CD4-positive, alpha-beta T cell treated with Interleukin-15 for 1 hour (primary cell): ENCODE measurements around the gene USP20.
A peak's percentile ranks its signal among the peaks of the same experiment; 100 is the strongest.

Experiments
- DNase-seq: peaks from one replicate; pipeline ENCODE4 v3.0.0-alpha.2; 2020

The USP20 gene

GRCh38 chr9:129823935-129824601 lies 11.2 kb upstream of the USP20 start, which contains the start of gene TOR1A:
TOR1A (minus strand) TSS chr9:129824136; CDS start chr9:129824085, 51 bp downstream.
- peak; percentile 91 for DNase-seq

- no peak for DNase-seq
Measured at GRCh38 chr9:129826344-129826743, 8.9 kb upstream of the USP20 start.

GRCh38 chr9:129826759-129827158 lies 8.5 kb upstream of the USP20 start:
- no peak for DNase-seq

DNA sequence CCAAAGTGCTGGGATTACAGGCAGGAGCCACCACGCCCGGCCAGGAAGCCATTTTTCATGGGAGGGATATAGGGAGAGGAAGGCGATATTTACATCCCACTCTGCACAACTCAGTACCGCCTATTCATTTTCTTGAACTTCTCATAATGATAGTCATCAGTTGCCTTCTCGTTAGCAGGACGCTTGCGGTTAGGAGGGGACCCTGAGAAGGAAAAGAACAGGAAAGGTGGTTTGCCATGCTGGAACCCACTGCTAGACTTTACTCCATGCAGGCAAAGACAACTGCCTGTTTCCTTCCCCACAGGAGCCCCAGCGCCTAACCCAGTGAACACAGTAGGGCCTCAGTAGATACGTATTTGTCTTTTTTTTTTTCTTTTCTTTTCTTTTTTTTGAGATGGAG lies 7.2 kb upstream of the USP20 start:
- no peak for DNase-seq

DNA sequence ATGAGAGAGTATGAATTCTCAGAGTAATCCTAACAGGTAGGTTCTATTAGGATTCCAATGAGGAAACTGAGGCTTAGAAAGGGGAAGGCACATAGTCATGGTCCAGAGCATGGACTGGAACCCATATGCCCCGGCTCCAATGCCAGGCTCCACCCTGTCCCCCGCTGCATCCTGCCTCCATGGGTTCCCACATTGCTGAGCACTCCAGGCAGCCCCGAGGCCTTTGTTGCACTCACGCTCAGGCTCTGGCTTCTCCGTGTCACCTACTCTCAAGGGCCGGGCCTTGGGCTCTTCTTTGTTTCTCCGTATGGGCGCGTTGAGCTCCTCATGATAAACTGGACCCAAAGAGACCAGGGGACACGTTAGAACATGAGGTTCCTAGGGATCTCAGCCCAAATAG lies 6.3 kb upstream of the USP20 start:
- DNase-seq, result no peak

GRCh38 chr9:129832982-129833381 lies 2.3 kb upstream of the USP20 start:
- DNase-seq, result no peak

GRCh38 chr9:129834489-129835127 lies 650 bp upstream of the USP20 start:
- DNase-seq, result peak; percentile 45

- no peak for DNase-seq
Measured at GRCh38 chr9:129835860-129836223, 584 bp downstream of the USP20 start.

DNA sequence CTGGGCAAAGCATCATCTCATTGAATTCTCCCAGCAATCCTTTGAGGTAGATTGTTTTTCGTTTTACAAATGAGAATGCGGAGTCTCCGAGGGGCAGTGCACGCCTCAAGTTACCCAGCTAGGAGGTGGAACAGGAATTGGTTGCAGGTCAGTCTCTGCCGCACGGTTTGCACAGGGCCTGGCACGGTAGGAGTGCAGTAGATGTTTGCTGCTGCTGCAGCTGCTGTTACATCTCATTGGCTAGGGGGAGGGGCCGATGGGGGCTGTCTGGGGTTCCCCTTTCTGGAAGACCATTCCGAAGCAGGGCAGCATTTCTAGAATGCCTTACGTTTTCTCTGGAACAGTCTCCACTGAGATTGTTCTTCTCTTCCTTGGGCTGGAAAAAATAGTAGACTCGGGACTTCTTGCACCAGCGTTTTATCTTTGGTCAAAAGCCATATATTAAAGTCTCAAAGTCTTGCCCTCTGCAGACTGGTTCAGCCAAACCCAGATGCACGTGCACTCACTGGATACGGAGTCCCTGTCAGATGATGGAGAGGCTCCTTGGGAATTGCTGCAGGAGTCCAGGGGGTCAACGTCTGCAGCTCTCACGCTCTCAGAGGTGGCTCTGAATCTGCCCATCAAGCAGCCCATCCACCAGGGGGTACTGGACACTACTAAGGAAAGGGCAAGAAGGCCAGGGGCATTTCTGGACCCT lies 1.2 kb downstream of the USP20 start:
- DNase-seq, result peak; percentile 61

DNA sequence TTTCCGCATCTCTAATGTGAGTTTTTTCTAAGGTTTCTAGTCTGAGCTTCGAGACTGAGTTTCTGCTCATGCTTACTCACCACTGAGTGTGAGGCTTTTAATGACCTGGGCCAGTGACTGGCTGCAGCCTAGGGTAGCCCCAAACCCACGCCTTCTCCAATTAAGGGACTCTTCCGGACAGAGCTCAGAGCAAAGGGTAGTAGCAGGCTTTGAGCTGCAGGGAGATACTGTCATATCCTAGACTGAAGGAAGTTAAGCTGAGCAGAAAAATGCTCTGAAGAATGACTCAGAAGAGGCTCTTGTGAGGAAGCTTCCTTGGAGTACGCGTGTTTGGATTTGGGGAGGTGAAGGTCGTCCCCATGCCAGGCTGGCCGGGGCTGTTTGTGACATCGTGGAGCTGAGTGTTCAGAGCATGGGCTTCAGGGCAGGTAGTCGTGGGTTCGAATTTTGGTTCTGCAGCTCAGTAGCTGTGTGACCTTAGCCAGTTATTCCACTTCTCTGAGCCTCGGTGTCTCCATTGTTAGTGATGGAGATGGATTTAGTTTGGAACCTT lies 3.5 kb downstream of the USP20 start:
- DNase-seq, result no peak

GRCh38 chr9:129839324-129840023 lies 4.2 kb downstream of the USP20 start:
- DNase-seq, result no peak

DNA sequence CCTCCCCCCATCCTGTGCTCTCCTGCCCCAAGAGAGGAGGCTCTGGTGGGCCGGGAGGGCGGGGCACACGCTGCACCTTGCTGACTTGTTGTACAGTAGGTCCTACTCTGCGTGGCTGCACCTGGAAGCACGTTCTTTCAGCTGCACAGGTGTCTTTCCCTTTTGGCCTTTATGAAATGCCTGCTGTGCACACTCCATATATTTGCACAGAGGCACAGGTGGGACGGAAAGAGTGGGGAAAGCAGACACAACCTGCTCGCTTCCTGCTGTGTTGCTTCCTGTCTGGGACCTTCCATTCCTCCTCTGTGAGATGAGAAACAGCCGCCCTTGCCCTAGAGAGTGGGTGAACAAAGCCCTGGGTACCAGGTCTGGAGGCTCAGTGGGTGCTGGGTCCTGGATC lies 4.8 kb downstream of the USP20 start:
- no peak for DNase-seq

GRCh38 chr9:129841071-129841470 lies 5.8 kb downstream of the USP20 start:
- no peak for DNase-seq

DNA sequence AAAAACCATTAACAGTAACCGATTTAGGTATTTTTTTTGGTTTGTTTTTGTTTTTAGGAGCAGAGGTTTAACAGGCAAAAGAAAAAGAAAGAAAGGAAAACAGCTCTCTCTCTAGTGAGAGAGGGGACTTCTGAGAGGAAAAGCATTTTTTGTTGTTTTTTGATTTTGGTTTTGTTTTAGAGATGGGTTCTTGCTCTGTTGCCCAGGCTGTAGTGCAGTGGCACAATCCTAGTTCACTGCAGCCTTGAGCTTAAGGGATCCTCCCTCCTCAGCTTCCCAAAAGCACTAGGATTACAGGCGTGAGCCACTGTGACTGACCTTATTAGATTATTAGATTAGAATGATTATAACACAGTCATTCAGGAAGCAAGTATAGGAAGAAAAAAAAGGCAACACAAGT lies 10.1 kb downstream of the USP20 start:
- no peak for DNase-seq

GRCh38 chr9:129848712-129849441 lies 13.6 kb downstream of the USP20 start:
- no peak for DNase-seq

DNA sequence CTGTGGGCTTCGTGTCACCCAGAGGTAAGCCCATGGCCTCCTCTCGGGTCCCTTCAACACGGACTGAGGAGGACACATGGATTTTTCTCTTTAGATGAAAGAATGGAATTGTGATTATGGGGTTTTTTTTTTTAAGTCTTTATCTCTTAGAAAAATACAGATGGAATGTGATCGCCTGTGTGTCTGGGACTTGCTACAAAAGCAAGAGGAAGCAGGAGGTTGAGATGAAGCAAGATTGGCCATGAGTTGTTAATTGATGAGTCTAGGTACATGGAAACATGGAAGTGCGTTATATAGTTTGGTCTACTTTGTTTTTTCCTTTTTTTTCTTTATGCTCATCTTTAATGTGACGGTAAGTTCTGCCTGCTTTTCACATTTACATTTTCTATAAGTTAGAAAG lies 14.6 kb downstream of the USP20 start:
- no peak for DNase-seq

DNA sequence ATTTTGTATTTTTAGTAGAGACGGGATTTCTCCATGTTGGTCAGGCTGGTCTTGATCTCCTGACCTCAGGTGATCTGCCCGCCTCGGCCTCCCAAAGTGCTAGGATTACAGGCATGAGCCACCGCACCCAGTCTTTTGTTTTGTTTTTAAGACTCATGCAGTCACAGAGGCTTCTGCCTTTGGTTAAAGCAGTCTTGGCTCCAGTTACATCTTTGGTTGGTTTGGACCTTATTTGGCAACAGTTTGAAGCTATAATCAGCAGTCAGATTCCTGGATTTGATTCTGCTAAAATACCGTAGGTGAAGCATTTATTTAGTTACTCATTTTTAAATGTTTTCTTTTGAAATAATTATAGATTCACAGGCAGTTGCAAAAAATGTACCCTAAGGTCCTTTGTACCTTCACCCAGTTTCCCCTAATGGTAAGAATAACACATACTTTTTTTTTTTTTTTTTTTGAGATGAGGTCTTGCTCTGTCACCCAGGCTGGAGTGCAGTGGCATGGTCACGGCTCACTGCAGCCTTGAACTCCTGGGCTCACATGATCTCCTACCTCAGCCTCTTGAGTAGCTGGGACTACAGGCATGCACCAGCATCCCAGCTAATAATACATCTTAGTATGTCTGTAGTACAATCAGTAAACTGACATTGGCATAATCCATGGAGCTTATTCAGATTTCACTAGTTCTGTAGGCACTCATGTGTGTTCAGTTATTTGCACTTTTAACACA lies 15.7 kb downstream of the USP20 start:
- DNase-seq, result no peak

- no peak for DNase-seq
Measured at GRCh38 chr9:129851821-129852220, 16.6 kb downstream of the USP20 start.

DNA sequence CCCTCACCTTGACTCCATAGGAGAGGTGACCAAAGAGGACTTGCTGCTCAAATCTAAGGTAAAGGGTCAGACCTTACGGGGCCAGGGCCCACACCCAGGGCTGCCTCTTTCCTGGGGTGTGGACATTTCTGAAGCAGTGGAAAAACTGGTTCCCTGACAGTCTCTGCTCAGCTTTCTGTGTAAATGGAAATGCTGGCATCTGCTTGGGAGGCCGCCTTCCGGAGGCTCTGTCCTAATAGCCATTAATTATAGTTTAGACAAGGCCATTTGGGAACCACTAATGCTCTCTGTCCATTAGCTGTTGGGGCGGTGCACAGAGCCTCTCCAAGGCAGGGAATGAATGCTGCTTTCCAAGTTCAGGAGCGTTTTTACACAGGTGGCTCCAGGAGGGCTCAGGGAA lies 17.3 kb downstream of the USP20 start:
- DNase-seq, result no peak

DNA sequence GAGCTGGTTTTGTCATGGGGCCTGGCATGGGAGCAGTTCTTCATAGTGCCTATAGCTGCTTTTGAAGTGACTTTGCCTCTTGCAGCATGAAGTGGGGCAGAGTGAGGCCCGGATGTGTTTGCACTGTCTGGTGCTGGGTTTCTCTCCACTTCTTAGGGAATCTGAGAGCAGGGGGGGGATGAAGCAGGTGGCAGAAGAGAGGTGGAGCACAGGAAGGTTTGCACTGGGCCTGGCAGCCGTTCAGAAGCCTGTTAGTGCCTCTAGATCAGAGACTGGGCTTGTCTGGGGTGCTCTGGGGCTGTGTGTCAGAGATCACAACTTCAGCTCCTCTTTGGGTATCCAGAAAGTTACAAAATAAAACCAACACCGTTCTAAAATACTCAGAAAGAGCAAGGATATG lies 18.4 kb downstream of the USP20 start:
- DNase-seq, result no peak

DNA sequence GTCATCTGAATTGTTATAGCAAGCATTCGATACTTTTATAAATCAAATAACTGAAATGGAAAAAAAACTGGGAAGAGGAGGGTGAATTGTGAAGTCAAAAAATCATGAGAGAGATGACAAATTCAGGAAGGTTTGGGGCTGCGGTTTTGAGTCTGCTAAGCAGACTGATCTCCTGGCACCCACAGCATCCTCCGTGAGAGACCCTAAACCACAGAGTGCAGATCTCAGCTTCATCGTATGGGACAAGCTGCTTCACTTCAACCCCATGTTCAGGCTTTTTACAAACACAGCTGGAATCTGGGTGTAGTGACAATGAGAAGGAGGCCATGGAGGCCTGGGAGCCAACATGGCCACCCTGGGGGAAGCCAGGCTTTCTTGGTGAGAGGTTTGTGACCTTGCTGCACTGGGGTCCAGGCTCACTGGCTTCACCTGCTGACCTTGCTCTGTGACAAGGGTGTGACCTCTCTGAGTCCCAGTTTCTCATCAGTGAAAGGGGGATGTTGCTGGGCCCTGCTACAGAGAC lies 19.4 kb downstream of the USP20 start:
- DNase-seq, result no peak

DNA sequence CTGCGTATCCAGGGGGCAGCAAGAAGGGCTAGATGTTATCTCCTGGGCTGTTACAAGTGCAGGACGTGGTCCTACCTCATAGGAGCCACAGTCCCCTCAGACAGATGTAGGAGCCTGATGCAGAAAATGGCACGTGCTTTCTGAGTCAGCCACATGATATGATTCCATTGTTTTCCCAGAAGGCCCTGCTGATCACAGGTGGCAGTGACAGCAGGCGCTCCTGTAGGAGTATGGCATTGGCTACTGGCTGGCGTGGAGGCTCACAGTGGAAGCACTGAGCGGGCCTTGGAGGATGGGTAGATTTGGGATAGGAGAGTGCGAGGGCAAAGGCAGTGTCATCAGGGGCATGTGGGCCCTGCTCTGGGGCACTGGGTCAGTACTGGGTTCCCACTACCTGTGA lies 21.9 kb downstream of the USP20 start:
- DNase-seq, result no peak
